Middle frontal gyrus (tissue), 1 donor: ENCODE results near the gene HLA-B.

Experiments
- DNase-seq: peaks from one replicate; pipeline ENCODE4 v3.0.0-alpha.2; 2015; ENCODE audit warnings: low spot score; ENCODE audit errors: extremely low spot score

HLA-B gene

GRCh38 chr6:31308050-31308844 lies 48.7 kb downstream of the HLA-B start:
- DNase-seq = no peak

DNA sequence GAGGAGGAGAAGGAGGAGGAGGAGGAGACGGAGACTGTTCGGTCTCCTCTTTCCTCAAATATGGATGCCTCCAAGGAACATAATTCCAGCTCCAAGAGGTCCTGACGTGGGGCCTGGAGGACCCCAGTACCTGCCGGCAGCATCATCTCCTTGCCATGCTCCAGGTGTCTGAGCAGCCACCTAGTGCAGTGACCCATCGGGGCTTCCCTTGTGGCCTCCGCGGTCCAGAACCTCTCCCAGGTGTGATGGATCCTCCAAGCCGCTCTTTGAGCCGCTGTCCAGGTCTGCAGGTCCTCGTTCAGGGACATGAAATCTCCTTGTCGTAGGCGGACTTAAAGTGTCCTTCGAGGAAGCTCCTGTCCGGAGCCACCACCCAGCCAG lies 49.3 kb downstream of the HLA-B start:
- no peak for DNase-seq

- DNase-seq = no peak
Measured at GRCh38 chr6:31305703-31306219, 51.2 kb downstream of the HLA-B start.

GRCh38 chr6:31304683-31305082 lies 52.3 kb downstream of the HLA-B start:
- no peak for DNase-seq
